Stimulated activated CD4-positive, alpha-beta T cell treated with anti-CD3 and anti-CD28 coated beads, Interleukin-15, amount 100 ng/mL, for 24 hours (primary cell): ENCODE results near the gene COL24A1.
"Not testable (repeated sequence)": the region's sequence is repeated elsewhere in the genome, so short reads cannot be mapped to it uniquely, and the experiment has no call there.

Experiments
- DNase-seq: peaks from one replicate; pipeline ENCODE4 v3.0.0-alpha.2; 2020

COL24A1 gene

DNA sequence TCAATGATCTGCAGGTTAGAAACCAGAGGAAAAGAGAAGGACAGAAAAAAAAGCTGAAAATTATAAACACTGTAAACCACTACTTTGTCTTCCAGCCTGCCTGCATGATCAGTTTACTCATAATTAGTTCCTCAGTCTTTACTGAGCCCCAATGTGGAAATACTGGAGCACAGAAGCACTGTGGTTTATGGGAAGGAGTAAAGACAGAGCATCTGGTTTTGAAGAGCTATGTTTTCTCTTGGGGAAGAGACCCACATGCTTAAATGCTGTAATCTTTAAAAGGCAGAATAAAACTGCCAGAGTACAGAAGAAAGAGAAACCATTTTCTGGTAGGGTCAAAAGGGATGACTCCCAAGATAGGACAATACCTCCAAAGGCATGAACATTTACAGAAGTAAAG, 289.4 kb downstream of the COL24A1 start:
- DNase-seq, result no peak

DNA sequence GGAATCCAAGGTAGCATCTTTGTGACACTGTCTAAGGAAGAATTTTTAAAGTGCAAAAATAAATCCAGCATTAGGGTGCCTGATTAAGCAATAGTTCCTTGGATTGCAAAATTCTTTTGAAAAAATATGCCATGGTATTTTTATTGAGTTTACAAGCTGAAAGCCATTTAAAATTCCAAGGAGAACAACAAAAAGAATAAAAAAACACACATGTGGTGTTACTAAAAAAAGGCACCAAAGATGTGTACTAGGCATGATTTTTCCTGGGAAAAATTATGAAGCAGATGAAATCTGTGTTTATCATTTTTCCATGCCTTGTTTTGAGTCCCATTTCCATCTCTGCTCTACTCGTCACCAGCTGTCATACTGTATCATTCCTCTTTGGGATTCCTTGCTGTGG, 291.4 kb downstream of the COL24A1 start:
- no peak for DNase-seq

DNA sequence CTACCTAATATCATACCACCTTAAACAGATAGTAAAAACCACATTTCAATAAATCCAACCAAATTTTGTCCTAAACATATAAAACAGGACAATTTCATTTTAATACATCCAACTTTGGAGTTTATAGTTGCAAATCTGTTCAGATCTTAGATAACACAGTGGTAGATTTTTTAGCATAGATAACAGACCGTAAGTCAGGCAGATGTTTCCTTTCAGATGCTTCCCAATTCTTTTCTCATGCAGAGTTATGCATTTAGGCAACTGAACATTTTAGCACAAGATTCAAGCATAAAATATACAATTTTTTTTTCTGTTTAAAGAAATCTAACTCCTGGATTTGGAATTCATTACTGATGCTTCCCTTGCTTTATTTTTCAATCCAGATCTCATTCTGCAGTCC, 291.8 kb downstream of the COL24A1 start:
- DNase-seq, result no peak

DNA sequence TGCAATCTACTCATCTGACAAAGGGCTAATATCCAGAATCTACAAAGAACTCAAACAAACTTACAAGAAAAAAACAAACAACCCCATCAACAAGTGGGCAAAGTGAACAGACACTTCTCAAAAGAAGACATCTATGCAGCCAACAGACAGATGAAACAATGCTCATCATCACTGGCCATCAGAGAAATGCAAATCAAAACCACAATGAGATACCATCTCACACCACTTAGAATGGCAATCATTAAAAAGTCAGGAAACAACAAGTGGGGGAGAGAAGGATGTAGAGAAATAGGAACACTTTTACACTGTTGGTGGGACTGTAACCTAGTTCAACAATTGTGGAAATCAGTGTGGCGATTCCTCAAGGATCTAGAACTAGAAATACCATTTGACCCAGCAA, 292.9 kb downstream of the COL24A1 start:
- DNase-seq, result not testable (repeated sequence)

DNA sequence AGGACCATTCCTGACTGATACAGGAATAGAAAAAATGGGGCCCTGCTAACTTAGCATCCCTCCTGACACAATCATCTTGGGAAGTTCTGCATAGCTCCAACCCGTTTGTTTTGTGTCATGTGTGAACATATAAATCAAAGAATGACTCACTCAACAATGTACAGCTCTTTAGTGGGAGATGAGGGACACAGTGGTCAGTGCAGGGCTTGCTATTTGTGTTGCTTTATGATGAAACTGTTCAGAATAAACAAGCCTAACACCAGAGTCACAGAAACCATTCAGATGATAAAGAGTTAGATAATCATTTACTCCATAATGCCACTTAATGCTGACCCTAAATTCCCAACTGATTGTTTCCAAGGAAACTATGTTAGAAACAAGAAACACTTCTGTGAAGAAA, 294.1 kb downstream of the COL24A1 start:
- no peak for DNase-seq

DNA sequence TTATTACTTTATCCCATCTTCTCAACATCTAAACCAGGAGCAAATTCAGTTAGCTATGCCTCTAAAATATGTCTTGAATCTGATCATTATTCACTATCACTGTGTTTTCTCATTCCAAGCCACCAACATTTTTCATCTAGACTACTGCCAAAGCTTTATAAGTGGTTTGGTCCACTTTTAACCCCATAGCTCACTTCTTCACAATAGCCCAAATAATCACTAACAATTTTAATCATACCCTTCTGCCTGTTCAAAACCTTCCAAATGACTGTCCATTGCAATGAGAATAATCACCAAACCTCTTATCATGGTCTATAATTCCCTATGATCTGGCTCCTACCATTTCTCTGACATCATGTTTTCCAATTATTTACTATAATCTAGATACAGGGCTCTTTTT, 298.6 kb downstream of the COL24A1 start:
- no peak for DNase-seq

DNA sequence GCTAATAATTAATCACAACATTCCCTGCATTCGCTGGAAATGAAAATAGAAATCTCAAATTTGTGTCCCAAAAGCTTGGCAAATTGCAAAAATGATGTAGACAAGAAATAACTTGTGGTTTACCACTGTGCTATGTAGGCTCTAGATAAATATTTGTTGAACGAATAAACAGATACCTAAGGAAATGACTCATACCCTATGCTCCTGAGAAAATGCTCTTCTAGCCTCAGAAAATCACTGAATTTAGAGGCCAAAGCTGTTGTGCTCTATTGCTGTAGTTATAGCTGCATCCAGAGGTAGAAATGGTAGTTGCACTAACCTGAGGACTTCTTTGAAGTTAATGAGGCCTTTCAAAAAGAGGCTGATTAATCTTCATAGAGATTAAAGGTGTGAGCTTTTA, 306.3 kb downstream of the COL24A1 start:
- no peak for DNase-seq

DNA sequence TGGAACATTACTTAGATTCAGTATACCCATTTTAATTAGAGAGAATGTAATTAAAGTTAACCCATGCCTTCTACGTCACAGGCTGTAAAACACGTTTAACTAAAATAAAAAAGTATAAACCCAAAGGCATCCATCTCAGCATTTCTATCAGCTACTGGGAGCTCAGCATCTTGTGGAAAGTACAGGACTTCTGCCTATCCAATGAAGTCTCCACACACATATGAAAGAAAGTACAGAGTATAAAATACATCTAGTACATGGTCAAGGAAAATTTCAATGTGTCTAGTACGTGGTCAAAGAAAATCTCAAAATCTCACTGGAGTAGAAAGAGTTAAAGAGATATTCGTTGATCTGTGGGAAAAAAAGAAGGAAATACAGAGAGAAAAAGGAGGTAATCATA, 306.9 kb downstream of the COL24A1 start:
- DNase-seq, result no peak

DNA sequence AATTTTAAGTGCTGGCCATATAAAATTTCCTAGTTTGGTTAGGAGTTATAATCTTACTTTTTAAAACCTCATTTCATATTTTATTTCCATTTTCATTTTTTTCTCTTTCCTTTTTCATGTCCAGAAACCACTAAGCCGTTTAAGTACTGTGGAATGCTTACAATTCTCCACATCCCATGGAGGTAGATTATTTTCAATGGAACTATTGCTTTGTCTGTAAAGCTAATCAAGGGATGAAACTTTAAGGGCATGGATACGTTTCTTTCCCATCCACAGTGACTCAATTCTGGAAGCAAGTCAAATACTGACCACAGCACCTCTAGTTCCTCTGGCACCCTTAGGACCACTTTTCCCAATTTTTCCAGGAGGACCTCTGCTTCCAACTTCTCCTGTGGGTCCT, 309.2 kb downstream of the COL24A1 start:
- DNase-seq, result no peak

DNA sequence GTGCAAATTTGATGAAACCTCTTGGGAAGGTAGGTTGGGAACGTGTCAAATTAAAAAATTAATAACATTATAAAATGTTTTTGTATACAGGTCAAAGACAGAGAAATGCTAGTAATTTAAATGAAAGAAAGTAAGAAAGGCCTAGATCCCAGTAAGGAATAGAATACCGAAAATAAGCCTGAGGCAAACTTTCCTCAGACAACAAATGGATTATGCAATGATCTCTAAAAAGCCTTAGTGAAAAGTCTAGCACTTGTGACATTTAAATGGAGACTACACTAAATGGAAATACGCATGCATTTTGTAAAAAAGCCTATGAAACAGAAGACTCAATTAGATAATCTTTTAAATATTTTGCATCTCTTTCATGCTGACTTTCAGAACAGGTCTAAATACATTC, 309.9 kb downstream of the COL24A1 start:
- no peak for DNase-seq

DNA sequence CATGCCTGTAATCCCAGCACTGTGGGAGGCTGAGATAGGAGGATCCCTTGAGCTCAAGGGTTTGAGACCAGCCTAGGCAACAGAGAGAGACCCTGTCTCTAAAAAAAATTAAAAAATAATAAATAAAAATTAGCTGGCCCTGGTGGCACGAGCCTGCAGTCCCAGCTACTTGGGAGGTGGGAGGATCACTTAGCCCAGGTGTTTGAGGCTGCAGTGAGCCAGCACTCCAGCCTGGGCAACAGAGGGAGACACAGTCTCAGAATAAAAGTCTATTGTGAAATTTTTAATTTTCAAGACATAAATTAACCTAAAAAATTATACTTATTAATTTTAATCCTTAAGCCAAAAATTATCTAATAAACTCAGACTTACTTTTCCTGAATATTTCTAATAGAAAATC, 317.1 kb downstream of the COL24A1 start:
- DNase-seq, result no peak

DNA sequence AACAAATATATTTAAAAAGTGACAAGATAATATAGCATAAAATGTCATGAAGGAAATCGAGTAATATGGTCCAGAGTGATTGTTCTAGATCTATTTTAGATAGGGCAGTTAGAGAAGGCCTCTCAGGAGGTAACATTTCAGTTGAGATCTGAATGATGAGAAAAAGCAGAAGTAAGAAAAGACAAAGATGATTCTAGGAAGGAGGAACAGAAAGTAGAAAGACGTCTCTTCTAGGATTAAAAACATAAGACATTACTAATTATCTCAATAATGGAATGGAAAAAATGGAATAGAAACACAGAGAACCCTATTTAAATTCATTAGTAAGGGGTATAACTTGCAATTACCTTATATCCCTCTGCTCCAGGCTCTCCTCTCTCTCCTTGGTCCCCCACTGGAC, 318.3 kb downstream of the COL24A1 start:
- DNase-seq, result no peak

DNA sequence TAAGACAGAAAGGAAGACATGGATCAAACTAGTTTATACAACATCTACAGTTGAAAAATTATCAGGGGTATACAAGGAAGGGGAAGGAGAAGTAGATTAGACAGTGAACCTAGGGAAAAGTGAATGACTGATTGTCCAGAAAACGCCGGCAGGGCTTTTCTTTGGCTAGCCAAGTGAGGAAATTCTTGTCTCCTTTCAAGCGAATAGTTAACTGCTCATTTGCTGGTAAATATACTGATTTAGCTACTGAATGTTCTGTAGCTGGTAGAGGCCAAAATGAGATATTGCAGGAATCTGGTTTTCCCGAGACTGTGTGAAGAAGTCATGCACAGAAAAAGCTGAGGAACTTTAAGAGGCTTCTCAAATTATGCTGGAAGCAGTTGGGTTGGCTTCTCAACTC, 319.8 kb downstream of the COL24A1 start:
- no peak for DNase-seq

DNA sequence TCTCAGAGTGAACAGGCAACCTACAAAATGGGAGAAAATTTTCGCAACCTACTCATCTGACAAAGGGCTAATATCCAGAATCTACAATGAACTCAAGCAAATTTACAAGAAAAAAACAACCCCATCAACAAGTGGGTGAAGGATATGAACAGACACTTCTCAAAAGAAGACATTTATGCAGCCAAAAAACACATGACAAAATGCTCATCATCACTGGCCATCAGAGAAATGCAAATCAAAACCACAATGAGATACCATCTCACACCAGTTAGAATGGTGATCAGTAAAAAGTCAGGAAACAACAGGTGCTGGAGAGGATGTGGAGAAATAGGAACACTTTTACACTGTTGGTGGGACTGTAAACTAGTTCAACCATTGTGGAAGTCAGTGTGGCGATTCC, 323.4 kb downstream of the COL24A1 start:
- not testable (repeated sequence) for DNase-seq

DNA sequence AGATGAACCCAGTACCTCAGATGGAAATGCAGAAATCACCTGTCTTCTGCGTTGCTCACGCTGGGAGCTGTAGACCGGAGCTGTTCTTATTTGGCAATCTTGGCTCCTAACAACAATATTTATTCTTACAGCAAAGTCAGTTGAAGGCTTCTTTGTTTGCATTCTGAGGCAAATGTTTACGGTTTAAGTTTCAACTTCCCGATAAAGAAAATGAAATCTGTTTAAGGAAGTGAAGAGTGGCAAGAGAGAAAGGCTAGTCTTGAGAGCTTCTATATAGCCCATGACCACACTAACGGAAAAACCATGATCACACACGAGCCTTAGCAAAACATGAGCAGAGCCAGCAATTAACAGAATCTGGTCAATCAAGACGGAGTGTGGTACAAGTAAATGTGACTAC, 325.7 kb downstream of the COL24A1 start:
- no peak for DNase-seq

DNA sequence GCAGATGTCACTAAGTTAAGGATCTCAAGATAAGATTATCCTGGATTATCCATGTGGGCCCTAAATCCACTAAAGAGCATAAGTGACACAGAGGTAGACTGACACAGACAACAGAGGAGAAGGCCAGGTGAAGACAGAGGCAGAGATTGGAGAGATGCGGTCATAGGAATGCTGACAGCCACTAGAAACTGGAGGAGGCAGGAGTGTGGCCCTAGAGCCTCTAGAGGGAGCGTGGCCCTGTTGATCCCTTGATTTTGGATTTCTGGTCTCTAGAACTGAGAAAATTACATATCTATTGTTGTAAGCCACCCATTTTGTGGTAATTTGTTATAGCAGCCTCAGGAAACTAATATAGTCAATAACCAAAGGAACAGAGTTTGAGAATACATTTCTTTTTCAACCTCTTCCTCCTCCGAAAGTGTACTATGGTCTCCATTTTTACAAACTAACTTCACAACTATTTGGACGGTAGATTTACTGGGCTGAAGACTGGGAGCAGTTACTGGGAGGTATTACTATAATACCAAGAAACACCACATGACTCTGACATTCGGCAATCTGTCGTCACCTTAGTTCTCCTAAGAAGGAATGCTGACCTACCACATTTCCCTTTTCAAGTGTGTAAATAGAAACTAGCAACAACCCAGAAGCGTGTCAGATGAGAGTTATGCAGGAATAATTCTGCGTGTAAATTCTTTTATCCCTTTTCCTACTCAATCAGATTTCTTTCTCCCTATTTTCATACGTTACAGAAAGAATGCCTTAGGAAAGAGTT, 332.3 kb downstream of the COL24A1 start:
- no peak for DNase-seq

DNA sequence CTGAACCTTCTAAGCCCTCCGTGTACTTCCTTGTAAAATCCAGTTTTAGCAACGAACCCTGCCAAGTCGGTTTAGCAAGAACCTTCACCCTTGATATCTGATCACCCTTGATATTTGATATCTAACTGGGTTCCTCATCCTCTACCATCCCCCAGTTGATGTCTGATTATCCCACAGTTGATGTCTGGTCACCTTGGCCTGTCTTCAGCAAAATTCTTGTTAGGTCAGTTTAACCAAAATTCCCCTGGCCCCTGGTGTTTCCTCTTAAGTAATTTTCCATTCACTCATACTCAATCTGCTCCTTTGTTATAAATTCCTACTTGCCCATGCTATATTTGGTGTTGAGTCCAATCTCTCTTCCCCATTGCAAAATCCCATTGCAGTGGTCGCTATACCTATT, 333.9 kb downstream of the COL24A1 start:
- DNase-seq, result no peak

DNA sequence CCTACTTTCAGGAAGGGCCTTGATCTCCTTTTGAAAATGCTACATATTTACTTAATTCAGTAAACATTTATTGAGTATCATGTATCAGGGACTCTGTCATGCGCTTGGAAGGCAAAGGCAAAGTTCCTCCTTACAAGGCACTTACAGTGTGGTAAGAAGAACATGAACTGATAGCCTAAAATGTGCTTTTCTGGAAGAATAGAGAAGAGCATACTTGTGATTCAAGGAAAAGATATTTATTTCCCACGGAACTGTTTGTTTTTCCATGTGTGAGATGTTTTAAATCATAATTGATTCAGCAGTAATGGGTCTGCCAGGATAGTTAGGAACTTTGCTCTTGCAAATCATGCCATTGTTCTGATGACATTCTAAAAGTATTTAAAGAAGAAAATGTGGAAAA, 338.2 kb downstream of the COL24A1 start:
- DNase-seq, result no peak

DNA sequence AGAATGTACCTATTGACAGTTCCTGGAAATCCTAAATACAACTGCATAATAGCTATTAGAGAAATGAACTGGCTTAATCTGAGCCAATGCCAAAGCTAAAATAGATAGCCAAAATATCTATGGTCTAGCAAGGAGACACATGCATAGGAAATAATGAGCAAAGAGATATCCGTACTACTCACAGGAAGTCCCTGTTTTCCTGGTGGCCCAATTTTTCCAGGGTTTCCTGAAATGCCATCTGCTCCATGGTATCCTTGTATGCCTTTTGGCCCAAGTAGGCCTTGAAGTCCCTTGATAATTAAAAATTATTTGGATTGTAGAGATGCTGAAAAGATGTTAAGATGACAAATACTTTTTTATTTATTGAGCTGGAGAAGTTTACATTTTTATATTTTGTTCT, 340.0 kb downstream of the COL24A1 start:
- DNase-seq, result no peak

DNA sequence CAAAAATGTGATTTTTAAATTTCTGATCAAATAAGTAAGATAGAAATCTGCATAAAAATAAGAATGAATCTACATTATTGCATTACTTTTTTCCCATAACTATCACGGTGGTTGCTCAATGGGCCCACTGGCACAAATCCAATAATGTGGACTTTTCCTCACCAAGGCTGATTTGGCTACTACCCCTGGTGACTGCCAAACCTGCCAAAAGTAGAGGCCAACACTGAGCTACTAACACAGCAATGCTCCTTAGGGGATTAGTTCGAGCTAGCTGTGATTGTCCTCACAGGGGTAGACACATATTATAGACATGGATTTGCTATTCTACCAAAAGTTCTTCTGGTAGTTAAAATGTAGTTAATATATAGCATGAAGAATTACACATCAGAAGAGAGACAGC, 340.7 kb downstream of the COL24A1 start:
- no peak for DNase-seq

DNA sequence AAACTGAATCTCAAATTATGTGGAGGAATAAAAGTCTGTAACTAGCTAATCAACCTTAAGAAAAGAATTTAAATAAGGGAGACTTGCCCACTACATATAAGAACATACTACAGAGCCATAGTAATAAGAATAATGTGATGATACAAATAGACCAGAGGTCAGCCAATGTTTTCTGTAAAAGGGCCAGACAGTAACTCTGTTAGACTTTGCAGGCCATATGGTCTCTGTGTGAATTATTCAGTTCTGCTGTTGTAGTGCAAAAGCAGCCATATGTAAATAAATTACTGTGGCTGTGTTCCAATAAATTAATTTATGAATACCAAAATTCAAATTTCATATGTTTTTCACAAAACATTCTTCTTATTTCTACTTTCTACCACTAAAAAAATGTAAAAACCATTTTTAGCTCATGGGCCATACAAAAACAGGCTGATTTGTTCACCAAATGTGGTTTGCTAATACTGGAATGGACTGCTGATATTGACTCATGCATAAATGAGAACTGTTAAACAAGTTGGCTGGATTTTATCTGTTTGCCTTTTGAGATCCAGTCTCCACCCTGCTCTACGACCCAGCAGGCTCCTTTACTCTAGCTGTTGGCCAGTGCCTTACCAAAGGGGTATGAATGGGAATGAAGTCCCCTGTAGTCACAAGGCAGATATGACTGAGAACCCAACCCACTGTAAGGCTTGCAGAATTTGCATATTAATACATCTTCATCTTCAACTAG, 350.2 kb downstream of the COL24A1 start:
- DNase-seq, result no peak

DNA sequence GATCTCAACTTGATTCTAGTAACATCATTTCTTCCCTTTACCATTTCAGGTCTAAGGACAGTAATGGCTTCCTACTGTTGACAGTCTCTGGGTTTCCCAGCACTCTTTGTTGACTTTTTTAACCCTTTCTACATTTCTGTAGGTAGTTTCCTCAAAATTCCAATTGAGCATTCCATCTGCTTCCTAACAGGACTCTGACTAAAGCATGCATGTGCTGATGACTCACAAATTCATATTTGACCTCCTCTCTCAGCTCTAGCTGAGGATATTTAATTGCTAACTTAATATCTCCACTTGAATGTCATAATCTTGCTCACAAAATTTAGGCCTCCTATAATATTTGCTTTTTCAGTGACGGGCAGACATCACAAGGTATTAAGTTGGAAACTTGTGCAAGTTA, 355.1 kb downstream of the COL24A1 start:
- DNase-seq, result no peak

DNA sequence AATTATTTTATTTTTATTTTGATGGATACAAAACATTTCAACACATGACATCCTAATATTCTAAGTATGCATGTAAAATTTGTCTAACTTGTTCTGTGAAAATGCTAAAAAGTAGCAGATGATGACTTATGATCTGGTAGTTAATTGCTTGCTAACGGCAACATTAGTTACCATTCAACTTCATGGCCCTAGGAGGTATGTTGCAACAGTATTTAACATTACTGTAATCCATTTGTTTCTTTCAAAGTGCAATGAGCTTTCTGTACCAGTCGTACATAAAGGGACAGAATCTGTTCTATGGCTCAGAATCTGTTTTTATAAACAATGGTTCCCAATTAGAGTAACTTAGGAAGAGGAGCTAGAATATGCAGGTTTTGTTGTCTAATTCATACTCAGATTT, 356.8 kb downstream of the COL24A1 start:
- no peak for DNase-seq

DNA sequence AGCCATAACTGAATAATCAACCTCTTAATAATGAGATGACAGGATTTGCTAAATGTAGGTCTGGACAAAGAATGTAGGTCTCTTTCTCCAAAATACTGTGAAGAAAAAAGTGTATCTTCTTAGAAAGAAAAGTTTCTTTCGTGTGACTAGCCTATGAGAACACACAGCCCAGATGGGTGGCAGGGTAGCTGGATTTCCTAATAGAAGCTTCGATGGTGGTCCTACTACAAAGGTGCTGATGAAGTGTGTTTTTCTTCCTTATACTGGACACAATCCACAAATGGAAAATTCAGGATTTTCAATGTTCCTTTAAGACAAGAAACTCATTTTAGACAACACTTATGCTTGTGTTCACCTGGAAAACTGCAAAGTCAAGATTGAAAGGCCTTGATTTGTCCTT, 358.2 kb downstream of the COL24A1 start:
- no peak for DNase-seq

DNA sequence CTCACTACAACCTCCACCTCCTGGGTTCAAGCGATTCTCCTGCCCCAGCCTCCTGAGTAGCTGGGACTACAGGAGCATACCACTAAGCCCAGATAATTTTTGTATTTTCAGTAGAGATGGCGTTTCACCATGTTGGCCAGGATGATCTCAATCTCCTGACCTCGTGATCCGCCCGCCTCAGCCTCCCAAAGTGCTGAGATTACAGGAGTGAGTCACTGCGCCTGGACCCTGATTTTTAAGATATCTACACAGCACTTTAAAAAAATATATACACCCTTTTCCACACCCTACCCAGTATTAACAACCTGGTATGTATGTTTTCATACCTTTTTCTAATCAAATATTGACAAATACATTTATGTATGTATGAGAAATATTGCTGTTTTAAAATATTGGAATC, 379.6 kb downstream of the COL24A1 start:
- not testable (repeated sequence) for DNase-seq
